ENCODE measurements around the gene PPFIA1. TPM values are rescaled to one million over a fixed set of nuclear protein-coding genes. Genes with fewer than 3 reads are reported as not detected.

Gene PPFIA1
- total and polyA plus RNA-seq, 2 of the 8 experiments (the other 6 are each of a cell fraction or from before 2014, with no cell fraction given): 44.3 to 73.5 TPM

GRCh38 chr11:70400643-70401042 is 130.2 kb downstream of the PPFIA1 start (continued):
- TF ChIP-seq POU5F1 (IDR thresholded peaks at IDR 0.05; ENCODE audit: low read depth, low read length): no peak
- TF ChIP-seq SP4 (IDR thresholded peaks at IDR 0.05; ENCODE audit: low read length): no peak
- TF ChIP-seq, protein P1, sequence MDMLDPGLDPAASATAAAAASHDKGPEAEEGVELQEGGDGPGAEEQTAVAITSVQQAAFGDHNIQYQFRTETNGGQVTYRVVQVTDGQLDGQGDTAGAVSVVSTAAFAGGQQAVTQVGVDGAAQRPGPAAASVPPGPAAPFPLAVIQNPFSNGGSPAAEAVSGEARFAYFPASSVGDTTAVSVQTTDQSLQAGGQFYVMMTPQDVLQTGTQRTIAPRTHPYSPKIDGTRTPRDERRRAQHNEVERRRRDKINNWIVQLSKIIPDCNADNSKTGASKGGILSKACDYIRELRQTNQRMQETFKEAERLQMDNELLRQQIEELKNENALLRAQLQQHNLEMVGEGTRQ (IDR thresholded peaks at IDR 0.05; ENCODE audit: low read length): no peak
- TF ChIP-seq RAD21 (IDR thresholded peaks at IDR 0.05 in 1 of 2, conservative IDR thresholded peaks at IDR 0.05 in 1 of 2; ENCODE audit: low read depth in 2 of 2, low read length in 2 of 2): no peak
- no peak for TF ChIP-seq JUND (IDR thresholded peaks at IDR 0.05; ENCODE audit: low read length)
- TF ChIP-seq GTF2F1 (IDR thresholded peaks at IDR 0.05; ENCODE audit: borderline replicate concordance, low read depth, low read length): no peak
- TF ChIP-seq SIN3A (conservative IDR thresholded peaks at IDR 0.05 in 1 of 2, IDR thresholded peaks at IDR 0.05 in 1 of 2; ENCODE audit: low read depth in 1 of 2, low read length in 2 of 2): no peak

All from H1 (cell line).